HFFc6 (cell line): ENCODE results near the gene SLC12A8. TPM values are rescaled to one million over a fixed set of nuclear protein-coding genes. Genes with fewer than 3 reads are reported as not detected.
"Not testable (repeated sequence)": the region's sequence is repeated elsewhere in the genome, so short reads cannot be mapped to it uniquely, and the experiment has no call there.

Source experiments
- DNase-seq: peaks from one replicate; pipeline ENCODE4 v3.0.0-alpha.2; 2018
- H3K27ac Mint-ChIP-seq: 2 replicates; pipeline ENCODE4 v1.8.0; 2020; ENCODE audit warnings: mild to moderate bottlenecking, mixed read lengths
- H3K27me3 Mint-ChIP-seq: 2 replicates; pipeline ENCODE4 v1.8.0; 2021; ENCODE audit warnings: mild to moderate bottlenecking, moderate library complexity, mixed read lengths; ENCODE audit not compliant: insufficient read depth
- H3K36me3 Mint-ChIP-seq: 2 replicates; pipeline ENCODE4 v1.8.0; 2021; ENCODE audit warnings: low read depth, mixed read lengths
- H3K4me1 Mint-ChIP-seq: 2 replicates; pipeline ENCODE4 v1.8.0; 2020; ENCODE audit warnings: low read depth, mixed read lengths
- H3K4me3 Mint-ChIP-seq: 2 replicates; pipeline ENCODE4 v1.8.0; 2020; ENCODE audit warnings: mild to moderate bottlenecking, moderate library complexity, mixed read lengths
- H3K9me3 Mint-ChIP-seq: 2 replicates; pipeline ENCODE4 v1.8.0; 2020; ENCODE audit warnings: mild to moderate bottlenecking, mixed read lengths
- CTCF ChIP-seq: fragments of 200-600 bp; sonication (generic); IDR thresholded peaks from 2 replicates; pipeline ENCODE4 v1.5.0; 2021; ENCODE audit warnings: antibody characterized with exemption, mild to moderate bottlenecking
- total RNA-seq, 6 experiments: library from RNA; stranded (reverse); fragmentation: NEBNext Ultra II Directional; extraction: Animal tissue kit (Norgen Biotek cat#: 25700); gene quantifications; 2 replicates in 1 of 6; 3 replicates in 5 of 6; pipeline ENCODE4 v1.2.3, GENCODE V29; 2021

Gene SLC12A8
- total RNA-seq, 6 experiments from 2014 or later, result 1.8 to 4.6 (median 3.7) TPM

GRCh38 chr3:125087768-125088391 is 124.7 kb downstream of the SLC12A8 start:
- peaks cover 42% of the 10 kb centered on the region for H3K4me1 Mint-ChIP-seq
- peaks cover 5% of the 10 kb centered on the region; the same call in 1 of the 2 replicates for H3K36me3 Mint-ChIP-seq
- TF ChIP-seq CTCF, result no peak
- H3K4me3 Mint-ChIP-seq, result peak overlapping the region; percentile 16; the same call in 1 of the 2 replicates
- peak overlapping the region; percentile 95 for H3K27ac Mint-ChIP-seq
- no peaks in the 10 kb centered on the region; the same call in 1 of the 2 replicates for H3K27me3 Mint-ChIP-seq
- DNase-seq, result peak; percentile 85
- H3K9me3 Mint-ChIP-seq, result no peaks in the 10 kb centered on the region

- H3K36me3 Mint-ChIP-seq, result no peaks in the 10 kb centered on the region
- H3K27ac Mint-ChIP-seq, result no peak overlapping the region
- TF ChIP-seq CTCF, result no peak
- DNase-seq, result no peak
- no peak overlapping the region for H3K4me3 Mint-ChIP-seq
- H3K9me3 Mint-ChIP-seq, result no peaks in the 10 kb centered on the region
- H3K4me1 Mint-ChIP-seq, result peaks cover 62% of the 10 kb centered on the region
- peaks cover 2% of the 10 kb centered on the region; the same call in 1 of the 2 replicates for H3K27me3 Mint-ChIP-seq
Measured at GRCh38 chr3:125085166-125085565, 127.4 kb downstream of the SLC12A8 start.

GRCh38 chr3:125083776-125084175 is 128.8 kb downstream of the SLC12A8 start:
- Mint-ChIP-seq H3K36me3 (peaks cover 7% of the 10 kb centered on the region), H3K4me3 (no peak overlapping the region), H3K9me3 (peaks cover 6% of the 10 kb centered on the region; the same call in 1 of the 2 replicates), H3K4me1 (peaks cover 75% of the 10 kb centered on the region), H3K27ac (peak overlapping the region; percentile 34; the same call in 1 of the 2 replicates), H3K27me3 (peaks cover 2% of the 10 kb centered on the region; the same call in 1 of the 2 replicates)
- peak; percentile 52 for DNase-seq
- no peak for TF ChIP-seq CTCF

- H3K27me3 Mint-ChIP-seq, H3K36me3 Mint-ChIP-seq, H3K9me3 Mint-ChIP-seq, H3K4me3 Mint-ChIP-seq: not testable (repeated sequence)
- peak overlapping the region; percentile 43; the same call in 1 of the 2 replicates for H3K27ac Mint-ChIP-seq
- peaks cover 71% of the 10 kb centered on the region for H3K4me1 Mint-ChIP-seq
- peak; percentile 8 for DNase-seq
Measured at GRCh38 chr3:125082339-125082738, 130.2 kb downstream of the SLC12A8 start.

GRCh38 chr3:125080077-125080476 is 132.5 kb downstream of the SLC12A8 start:
- H3K27me3 Mint-ChIP-seq, result peaks cover 4% of the 10 kb centered on the region; the same call in 1 of the 2 replicates
- no peak for TF ChIP-seq CTCF
- peaks cover 63% of the 10 kb centered on the region for H3K4me1 Mint-ChIP-seq
- peak overlapping the region; percentile 57; the same call in 1 of the 2 replicates for H3K27ac Mint-ChIP-seq
- H3K4me3 Mint-ChIP-seq, result no peak overlapping the region
- H3K9me3 Mint-ChIP-seq, result peaks cover 6% of the 10 kb centered on the region; the same call in 1 of the 2 replicates
- H3K36me3 Mint-ChIP-seq, result peaks cover 7% of the 10 kb centered on the region
- no peak for DNase-seq

GRCh38 chr3:125079675-125080045 is 132.9 kb downstream of the SLC12A8 start:
- Mint-ChIP-seq H3K9me3 (peaks cover 6% of the 10 kb centered on the region; the same call in 1 of the 2 replicates), H3K27me3 (peaks cover 4% of the 10 kb centered on the region; the same call in 1 of the 2 replicates), H3K36me3 (peaks cover 7% of the 10 kb centered on the region), H3K4me1 (peaks cover 67% of the 10 kb centered on the region), H3K27ac (peak overlapping the region; percentile 62), H3K4me3 (no peak overlapping the region)
- DNase-seq, result peak; percentile 39
- no peak for TF ChIP-seq CTCF
